Amniotic stem cell (primary cell): ENCODE results near the gene GDNF.
"Not testable (repeated sequence)": the region's sequence is repeated elsewhere in the genome, so short reads cannot be mapped to it uniquely, and the experiment has no call there.

Experiments used
- DNase-seq: peaks from one replicate; lab custom pipeline; 2025; lab: John Stamatoyannopoulos, UW

GDNF gene

DNA sequence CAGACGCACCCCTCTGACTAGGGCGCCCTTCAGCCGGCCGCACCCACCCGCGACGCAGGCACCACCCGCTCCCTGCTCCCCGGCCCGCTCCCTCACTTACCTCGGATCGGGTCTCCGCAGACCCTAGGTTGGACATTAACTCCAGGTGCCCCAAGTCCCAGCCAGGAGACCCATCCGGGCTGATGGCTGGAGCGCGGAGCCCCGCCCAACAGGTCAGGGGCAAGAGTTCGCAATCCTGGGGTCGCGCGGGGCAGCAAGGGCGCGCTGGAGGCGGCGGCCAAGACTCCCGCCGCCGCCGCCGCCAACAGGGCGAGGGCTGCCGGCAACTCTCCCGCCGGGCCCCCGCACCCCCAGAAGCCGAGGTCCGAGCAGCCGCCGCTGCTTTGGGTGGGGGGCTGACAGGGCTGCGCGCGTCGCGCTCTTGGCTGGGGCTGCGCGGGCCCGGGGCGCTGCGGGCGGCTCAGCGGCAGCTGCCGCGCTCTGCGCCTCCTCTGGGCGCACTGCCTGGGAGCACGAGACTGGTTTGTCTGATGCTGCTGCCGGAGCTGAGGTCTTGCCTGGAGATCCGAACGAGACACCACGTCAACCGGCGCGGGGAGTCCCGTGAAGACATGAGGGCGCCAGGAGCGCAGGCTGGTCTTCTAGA lies at the start of gene GDNF:
Gene GDNF (minus strand): TSS at position 635 of the 646 bp plus-strand sequence. CDS start 5,245 bp downstream, outside the sequence.
- DNase-seq = no peak

- no peak for DNase-seq
These were observed 48.6 kb upstream of the GDNF start for GRCh38 chr5:37888476-37888875.

GRCh38 chr5:37886242-37886905 lies 46.5 kb upstream of the GDNF start:
- DNase-seq = no peak

DNA sequence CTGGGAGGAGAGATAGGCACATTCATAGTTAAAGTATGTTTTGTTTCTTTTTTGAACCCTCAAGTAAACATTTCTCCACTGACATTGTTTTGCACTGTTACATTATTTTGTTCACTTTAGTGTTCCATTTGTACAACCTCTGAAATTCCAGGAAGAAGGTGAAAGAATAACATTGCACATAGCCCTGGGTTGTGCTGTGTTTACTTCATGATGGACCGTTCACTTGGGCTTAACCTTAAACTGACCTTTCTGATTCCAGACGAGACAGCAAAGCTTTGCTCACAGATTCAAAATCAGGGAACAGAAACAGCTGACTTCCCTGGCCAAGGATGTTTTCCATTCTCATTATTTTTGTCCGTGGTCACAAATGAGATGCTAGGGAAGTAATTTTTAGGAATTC lies 42.8 kb upstream of the GDNF start:
- DNase-seq = no peak

GRCh38 chr5:37881359-37881758 lies 41.5 kb upstream of the GDNF start:
- DNase-seq = no peak

GRCh38 chr5:37876943-37877342 lies 37.1 kb upstream of the GDNF start:
- no peak for DNase-seq

GRCh38 chr5:37876245-37876644 lies 36.4 kb upstream of the GDNF start:
- DNase-seq = no peak

- peak; percentile 17 for DNase-seq
These were observed 35.4 kb upstream of the GDNF start for GRCh38 chr5:37875051-37875787.

- no peak for DNase-seq
These were observed 34.1 kb upstream of the GDNF start for GRCh38 chr5:37873988-37874387.

DNA sequence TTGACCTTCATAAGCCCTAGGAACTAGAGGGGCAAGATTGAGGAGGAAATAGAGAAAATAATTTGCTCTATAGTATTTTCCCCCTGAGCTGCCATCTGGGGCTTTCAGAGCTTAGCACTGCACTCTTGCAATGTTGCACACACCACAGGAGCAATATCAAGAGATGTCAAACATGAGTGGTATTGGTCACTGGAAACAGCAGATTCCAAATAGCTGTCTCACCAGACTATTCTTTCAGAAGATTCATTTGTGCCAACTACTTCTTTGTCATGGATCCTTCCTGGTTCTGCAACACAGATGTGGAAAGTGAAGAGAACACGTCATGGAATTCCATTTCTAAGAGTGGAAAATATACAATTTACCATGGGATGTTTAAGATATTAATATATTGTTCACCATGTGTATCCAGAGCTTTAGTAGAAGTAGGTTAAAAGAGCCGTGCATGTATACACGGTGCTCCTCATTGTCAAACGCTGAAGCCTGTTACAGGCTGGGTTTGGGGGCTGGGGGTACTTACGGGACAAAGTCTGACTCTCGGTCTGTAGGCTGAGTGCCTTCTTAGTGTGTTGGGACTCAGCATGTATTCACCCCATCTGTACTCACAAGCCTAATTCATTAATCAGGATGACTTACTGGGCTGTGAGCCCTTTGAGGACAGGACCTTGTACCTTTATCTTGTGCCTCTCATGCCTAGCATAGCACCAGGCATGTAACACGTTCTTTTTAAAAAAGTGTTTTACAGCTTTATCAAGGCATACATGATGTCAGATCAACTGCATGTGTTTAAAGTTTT lies 31.4 kb upstream of the GDNF start:
- DNase-seq = peak; percentile 39

DNA sequence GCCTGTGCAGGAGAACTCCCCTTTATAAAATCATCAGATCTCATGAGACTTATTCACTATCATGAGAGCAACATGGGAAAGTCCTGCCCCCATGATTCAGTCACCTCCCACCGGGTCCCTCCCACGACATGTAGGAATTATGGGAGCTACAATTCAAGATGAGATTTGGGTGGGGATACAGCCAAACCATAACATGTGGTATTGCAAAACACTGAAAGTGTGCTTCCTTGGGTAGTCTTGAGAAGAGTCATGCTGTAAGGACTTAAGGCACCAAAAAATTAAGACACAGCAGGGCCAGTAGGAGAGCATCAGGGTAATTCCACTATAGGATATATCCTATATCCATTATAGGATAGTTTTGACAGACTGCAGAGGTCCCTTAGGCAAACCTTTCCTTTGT lies 29.4 kb upstream of the GDNF start:
- DNase-seq = no peak

- no peak for DNase-seq
These were observed 27.8 kb upstream of the GDNF start for GRCh38 chr5:37867654-37868053.

DNA sequence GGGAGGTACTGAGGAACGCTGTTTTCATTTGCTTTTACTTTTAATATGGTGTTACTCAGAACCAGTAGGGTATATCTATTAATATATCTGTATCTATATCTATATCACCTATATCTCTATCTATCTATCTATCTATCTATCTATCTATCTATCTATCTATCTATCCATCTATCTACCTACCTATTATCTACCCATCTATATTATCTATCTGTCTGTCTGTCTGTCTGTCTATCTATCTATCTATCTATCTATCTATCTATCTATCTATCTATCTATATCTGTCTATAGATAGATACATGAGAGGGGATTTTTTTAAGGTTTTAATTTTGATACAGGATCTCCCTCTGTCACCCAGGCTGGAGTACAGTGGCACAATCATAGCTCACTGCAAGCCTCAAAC lies 23.1 kb upstream of the GDNF start:
- DNase-seq = not testable (repeated sequence)

DNA sequence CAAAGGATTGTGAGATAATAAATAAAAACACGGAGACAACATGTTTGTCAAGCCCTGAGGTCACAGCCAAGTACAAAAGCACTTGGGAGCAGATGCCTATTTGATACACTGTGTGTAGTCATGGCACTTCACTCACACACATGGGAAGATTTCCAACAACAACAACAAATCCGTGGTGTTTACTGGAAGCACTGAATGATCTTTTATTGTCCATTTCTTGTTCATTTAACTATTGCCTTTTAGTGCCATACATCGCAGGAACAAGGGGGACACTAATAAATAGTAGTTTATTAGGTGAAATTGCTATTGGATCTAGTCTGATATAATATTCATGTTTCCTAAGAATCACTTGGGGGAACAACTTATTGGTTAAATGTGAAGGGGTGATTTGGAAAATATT lies 20.4 kb upstream of the GDNF start:
- no peak for DNase-seq

DNA sequence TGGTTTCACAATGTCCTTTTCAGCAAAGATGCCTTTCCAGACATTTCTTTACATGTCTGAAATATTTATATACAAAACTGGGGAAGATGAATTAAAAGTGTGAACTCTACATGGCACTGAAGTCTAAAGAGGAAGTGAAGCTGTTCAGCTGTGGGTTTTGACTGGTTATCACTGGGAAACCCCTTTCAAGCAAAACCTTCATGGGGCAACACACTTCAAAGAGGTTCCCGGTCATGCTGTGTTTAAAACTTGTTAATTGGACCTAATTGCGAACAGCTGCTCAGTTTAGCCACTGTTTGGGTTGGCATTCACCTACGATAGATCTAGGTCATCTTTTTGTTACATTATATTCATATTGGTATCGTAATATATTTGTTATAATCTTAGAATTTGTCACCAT lies 20.0 kb upstream of the GDNF start:
- no peak for DNase-seq

GRCh38 chr5:37858250-37858649 lies 18.4 kb upstream of the GDNF start:
- no peak for DNase-seq

DNA sequence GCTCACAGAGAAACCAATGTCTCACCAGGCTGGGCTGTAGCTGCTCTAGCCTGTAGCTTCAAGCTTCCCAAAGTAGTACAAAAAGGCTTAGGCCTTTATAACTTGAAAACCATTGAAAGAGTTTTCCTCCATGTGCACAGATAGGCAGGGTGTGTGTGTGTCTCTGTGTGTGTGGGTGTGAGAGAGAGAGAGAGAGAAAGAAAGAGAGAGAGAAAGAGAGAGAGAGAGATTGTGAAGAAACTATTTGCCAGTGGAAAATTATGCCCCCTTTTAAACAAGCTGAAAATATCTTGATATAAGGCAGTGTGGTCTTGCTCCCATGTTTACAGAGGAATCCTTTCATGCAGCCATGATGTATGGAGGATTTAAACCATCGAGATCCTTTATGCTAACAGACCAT lies 17.9 kb upstream of the GDNF start:
- no peak for DNase-seq

DNA sequence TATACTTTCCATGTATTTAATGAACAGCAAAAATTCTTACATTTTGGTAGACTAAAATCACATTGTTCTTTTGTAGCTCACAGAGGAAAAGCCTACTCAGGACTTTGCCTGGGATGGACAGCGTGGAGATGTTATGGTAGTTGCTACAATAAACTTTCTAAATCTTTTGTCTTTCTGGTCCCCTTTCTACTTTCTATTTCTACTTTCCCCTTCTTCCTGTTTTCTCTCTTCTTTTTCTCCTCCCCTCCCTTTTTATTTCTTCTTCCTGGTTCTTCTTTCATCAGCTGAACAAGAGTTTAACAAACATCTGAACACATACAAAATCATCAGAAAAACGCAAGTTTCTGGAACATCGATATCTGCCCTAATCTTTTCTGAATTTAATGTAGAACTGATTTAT lies 15.6 kb upstream of the GDNF start:
- no peak for DNase-seq

- no peak for DNase-seq
These were observed 11.5 kb upstream of the GDNF start for GRCh38 chr5:37851305-37851704.

DNA sequence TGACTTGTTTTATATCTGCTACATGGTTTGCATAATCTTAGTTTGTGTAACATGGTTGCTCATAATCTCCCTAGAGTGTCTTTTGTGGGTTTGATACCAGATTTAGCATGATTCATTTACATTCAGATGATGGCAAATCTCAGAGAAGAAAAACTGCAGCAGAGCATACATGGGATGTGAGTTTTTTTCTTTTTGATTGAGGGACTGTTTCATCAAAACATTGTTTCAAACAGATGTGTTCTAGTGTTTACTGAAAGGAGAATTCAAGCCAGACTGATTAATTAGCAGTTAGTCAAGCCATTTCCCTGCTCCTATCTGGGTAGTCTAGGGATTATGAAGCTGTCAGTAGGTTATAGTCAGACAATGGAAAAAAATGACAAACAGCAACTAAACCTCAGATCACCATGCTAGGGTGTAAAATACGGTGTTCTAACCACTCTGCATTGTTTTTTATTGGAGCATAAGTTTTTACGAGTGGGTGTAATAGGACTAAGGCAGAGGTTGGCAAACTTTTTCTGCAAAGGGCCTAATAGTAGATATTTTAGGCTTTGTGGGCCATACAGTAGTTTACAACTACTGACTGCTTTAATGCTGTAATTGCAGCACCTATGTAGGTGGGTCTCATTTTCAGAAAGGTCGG lies 10.5 kb upstream of the GDNF start:
- no peak for DNase-seq

- no peak for DNase-seq
These were observed 9.8 kb upstream of the GDNF start for GRCh38 chr5:37849641-37850040.

DNA sequence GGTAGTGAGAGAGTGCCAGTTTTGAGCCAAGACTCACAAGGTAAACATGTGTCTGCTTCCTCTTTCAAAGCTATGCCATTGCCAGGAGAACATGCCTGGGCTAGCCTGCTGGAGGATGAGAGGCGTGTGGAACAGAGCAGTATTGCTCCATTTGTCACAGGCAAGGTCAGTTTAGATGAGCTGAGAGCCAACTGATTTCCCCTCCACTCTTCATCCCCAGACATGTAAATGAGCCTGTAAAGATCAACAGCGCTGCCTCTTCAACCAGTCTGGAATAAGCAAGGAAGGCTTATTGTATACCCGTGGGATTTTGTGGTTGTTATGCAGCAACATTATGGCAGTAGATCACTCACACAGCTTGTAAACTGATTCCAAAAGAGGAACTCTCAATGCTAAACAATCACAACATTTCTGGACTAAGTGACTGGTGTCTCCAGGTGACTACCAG lies 8.2 kb upstream of the GDNF start:
- DNase-seq = no peak
